ENCODE results near the gene DOLPP1. TPM values are rescaled to one million over a fixed set of nuclear protein-coding genes. Genes with fewer than 3 reads are reported as not detected.

DOLPP1 gene
- total RNA-seq, 1 experiment from 2014 or later, result 13.7 TPM

DNA sequence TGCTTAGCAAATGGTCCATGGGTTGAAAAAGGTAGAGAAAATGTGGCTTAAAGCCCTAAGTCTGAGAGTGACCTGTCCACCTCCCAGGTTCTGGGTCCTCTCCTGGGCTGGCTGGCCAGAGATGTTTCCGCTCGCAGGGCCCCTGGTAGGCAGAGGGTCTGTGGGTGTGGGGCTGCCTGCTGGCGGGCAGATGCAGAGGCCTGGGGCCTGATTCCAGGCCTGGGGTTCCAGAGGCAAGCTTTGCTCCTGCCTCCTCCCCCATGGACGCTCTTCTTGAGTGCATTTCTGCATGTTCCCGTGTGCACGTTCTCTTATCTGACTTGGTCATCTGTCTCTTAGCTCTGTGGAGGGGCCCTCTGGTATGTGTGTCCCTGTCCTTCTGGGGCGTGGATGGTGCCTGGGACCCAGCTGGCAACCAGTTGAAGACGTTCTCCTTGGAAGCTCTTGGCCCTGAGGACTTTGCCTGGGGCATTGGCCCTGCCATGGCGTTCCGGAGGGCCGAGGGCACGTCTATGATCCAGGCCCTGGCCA is 40.7 kb upstream of the DOLPP1 start:
- no peak for TF ChIP-seq POLR2AphosphoS5 (IDR thresholded peaks at IDR 0.05; ENCODE audit: low read depth, low read length)
- TF ChIP-seq, protein P1, sequence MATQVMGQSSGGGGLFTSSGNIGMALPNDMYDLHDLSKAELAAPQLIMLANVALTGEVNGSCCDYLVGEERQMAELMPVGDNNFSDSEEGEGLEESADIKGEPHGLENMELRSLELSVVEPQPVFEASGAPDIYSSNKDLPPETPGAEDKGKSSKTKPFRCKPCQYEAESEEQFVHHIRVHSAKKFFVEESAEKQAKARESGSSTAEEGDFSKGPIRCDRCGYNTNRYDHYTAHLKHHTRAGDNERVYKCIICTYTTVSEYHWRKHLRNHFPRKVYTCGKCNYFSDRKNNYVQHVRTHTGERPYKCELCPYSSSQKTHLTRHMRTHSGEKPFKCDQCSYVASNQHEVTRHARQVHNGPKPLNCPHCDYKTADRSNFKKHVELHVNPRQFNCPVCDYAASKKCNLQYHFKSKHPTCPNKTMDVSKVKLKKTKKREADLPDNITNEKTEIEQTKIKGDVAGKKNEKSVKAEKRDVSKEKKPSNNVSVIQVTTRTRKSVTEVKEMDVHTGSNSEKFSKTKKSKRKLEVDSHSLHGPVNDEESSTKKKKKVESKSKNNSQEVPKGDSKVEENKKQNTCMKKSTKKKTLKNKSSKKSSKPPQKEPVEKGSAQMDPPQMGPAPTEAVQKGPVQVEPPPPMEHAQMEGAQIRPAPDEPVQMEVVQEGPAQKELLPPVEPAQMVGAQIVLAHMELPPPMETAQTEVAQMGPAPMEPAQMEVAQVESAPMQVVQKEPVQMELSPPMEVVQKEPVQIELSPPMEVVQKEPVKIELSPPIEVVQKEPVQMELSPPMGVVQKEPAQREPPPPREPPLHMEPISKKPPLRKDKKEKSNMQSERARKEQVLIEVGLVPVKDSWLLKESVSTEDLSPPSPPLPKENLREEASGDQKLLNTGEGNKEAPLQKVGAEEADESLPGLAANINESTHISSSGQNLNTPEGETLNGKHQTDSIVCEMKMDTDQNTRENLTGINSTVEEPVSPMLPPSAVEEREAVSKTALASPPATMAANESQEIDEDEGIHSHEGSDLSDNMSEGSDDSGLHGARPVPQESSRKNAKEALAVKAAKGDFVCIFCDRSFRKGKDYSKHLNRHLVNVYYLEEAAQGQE (IDR thresholded peaks at IDR 0.05; ENCODE audit: insufficient read depth in 1 of 2, low read depth in 2 of 2, low read length in 1 of 2), result no peak
- no peak for TF ChIP-seq SIN3A (IDR thresholded peaks at IDR 0.05; ENCODE audit: borderline replicate concordance, insufficient read depth, low read depth, low read length)
- TF ChIP-seq, protein P2, sequence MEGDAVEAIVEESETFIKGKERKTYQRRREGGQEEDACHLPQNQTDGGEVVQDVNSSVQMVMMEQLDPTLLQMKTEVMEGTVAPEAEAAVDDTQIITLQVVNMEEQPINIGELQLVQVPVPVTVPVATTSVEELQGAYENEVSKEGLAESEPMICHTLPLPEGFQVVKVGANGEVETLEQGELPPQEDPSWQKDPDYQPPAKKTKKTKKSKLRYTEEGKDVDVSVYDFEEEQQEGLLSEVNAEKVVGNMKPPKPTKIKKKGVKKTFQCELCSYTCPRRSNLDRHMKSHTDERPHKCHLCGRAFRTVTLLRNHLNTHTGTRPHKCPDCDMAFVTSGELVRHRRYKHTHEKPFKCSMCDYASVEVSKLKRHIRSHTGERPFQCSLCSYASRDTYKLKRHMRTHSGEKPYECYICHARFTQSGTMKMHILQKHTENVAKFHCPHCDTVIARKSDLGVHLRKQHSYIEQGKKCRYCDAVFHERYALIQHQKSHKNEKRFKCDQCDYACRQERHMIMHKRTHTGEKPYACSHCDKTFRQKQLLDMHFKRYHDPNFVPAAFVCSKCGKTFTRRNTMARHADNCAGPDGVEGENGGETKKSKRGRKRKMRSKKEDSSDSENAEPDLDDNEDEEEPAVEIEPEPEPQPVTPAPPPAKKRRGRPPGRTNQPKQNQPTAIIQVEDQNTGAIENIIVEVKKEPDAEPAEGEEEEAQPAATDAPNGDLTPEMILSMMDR (IDR thresholded peaks at IDR 0.05), result no peak
- CTCF ChIA-PET, result no interaction called here
- no peak for ATAC-seq
- no TSS peak for BruUV-seq (replicated peaks)
- Histone ChIP-seq H3K27ac (ENCODE audit: low read length) (no peak overlapping the region), H3K27me3 (ENCODE audit: control insufficient read depth, insufficient read depth, low read length) (no peaks in the 10 kb centered on the region), H3K36me3 (ENCODE audit: control insufficient read depth, insufficient read depth, low read length) (peaks cover 2% of the 10 kb centered on the region; the same call in 1 of the 2 replicates), H3K9me3 (ENCODE audit: control insufficient read depth, insufficient read depth, low read depth, low read length) (no peaks in the 10 kb centered on the region), H3K4me1 (ENCODE audit: control insufficient read depth, insufficient read depth, low read length) (peaks cover 5% of the 10 kb centered on the region), H3K4me3 (ENCODE audit: low read depth in 2 of 2, low read length in 2 of 2) (no peak overlapping the region)
- intact Hi-C loops (cut with micrococcal nuclease; ENCODE audit: unreplicated experiment) (no loop called here), in situ Hi-C loops (cut with HindIII; ENCODE audit: low pct_unique_long_range_greater_than_20kb, low sequenced_read_pairs) (no loop called here)
- DNase-seq (ENCODE audit: low read depth, low spot score), result no peak
- POLR2A ChIA-PET, result no interaction called here

DNA sequence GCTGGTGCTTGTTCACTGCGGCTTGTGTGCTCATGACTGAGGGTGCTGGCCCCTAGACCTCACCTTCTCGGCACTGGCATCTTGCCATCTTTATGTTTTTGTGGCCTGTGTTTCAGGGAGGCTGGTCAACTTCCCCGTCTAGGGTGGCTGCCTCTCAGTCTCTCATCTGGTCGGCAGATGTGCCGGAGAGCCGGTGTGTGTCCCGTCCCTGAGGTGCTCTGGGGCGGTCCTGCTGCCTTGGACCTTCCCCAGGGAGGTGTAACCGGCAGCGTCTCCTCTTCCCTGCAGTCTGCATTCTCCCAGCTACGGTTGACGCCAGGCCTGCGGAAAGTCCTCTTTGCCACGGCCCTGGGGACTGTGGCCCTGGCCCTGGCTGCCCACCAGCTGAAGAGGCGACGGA is 38.9 kb upstream of the DOLPP1 start:
- TF ChIP-seq, protein P2 (IDR thresholded peaks at IDR 0.05), result no peak
- TF ChIP-seq TCF7L2 (IDR thresholded peaks at IDR 0.05; ENCODE audit: low read depth, low read length) (no peak), SIN3A (IDR thresholded peaks at IDR 0.05; ENCODE audit: borderline replicate concordance, insufficient read depth, low read depth, low read length) (no peak), POLR2AphosphoS5 (IDR thresholded peaks at IDR 0.05; ENCODE audit: low read depth, low read length) (no peak)
- TF ChIP-seq, protein P1 (IDR thresholded peaks at IDR 0.05; ENCODE audit: insufficient read depth in 1 of 2, low read depth in 2 of 2, low read length in 1 of 2), result no peak
- intact Hi-C loops (cut with micrococcal nuclease; ENCODE audit: unreplicated experiment), result no loop called here
- CTCF ChIA-PET, result no interaction called here

More for the DNA sequence above, 38.9 kb upstream of the DOLPP1 start:
- no peak for DNase-seq (ENCODE audit: low read depth, low spot score)
- Histone ChIP-seq H3K27ac (ENCODE audit: low read length) (no peak overlapping the region), H3K27me3 (ENCODE audit: control insufficient read depth, insufficient read depth, low read length) (no peaks in the 10 kb centered on the region), H3K36me3 (ENCODE audit: control insufficient read depth, insufficient read depth, low read length) (peaks cover under 1% of the 10 kb centered on the region; the same call in 1 of the 2 replicates), H3K4me1 (ENCODE audit: control insufficient read depth, insufficient read depth, low read length) (peaks cover 5% of the 10 kb centered on the region), H3K9me3 (ENCODE audit: control insufficient read depth, insufficient read depth, low read depth, low read length) (no peaks in the 10 kb centered on the region), H3K4me3 (ENCODE audit: low read depth in 2 of 2, low read length in 2 of 2) (no peak overlapping the region)
- in situ Hi-C loops (cut with HindIII; ENCODE audit: low pct_unique_long_range_greater_than_20kb, low sequenced_read_pairs), result no loop called here
- POLR2A ChIA-PET, result no interaction called here
- ATAC-seq, result no peak
- no TSS peak for BruUV-seq (replicated peaks)

All from Panc1 (cell line).